Measurements from ENCODE around the gene ZNF423. TPM values are rescaled to one million over a fixed set of nuclear protein-coding genes. Genes with fewer than 3 reads are reported as not detected.

ZNF423 gene
- polyA plus RNA-seq, 1 of the 3 experiments (the other 2 are of a cell fraction) = 1.2 TPM

DNA sequence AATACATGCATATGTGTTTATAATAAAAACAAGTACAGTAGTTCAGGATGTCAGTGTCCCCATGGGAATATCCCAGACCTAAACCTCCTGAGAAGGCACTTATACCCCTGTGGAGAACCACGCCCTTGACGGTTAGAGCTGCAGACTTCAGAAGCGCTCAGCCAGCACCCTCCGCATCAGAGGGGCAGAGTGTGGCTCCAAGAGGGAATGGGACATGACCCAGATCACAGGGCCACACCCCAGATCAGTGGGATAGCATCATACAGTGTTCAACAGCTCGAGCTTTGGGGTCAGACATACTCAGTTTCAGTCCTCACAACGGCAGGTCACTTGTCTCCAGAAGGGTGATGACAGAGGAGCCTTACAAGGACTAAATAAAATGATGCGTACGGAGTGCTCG lies 45.8 kb upstream of the ZNF423 start (continued):
- TF ChIP-seq MXI1 (IDR thresholded peaks at IDR 0.05; ENCODE audit: low read depth, low read length) = no peak

- Histone ChIP-seq H3K9ac (no peak overlapping the region), H4K20me1 (ENCODE audit: insufficient read depth) (no peaks in the 10 kb centered on the region), H3K36me3 (replicated peaks in 1 of 2; ENCODE audit: control insufficient read depth in 1 of 2, insufficient read depth in 2 of 2, low read length in 1 of 2) (no peaks in the 10 kb centered on the region), H2AFZ (ENCODE audit: low read depth) (no peak overlapping the region), H3K27me3 (ENCODE audit: insufficient read depth) (peaks cover 10% of the 10 kb centered on the region; the same call in 1 of the 2 replicates), H3K27ac (ENCODE audit: low read depth in 2 of 2, low read length in 1 of 2) (no peak overlapping the region), H3K79me2 (ENCODE audit: insufficient read depth) (no peaks in the 10 kb centered on the region), H3K4me3 (ENCODE audit: low read depth in 2 of 2, low read length in 1 of 2) (no peak overlapping the region), H3F3A (replicated peaks; ENCODE audit: insufficient read depth) (no peaks in the 10 kb centered on the region), H3K4me2 (no peak overlapping the region), H3K9me3 (no peaks in the 10 kb centered on the region), H3K4me1 (ENCODE audit: control insufficient read depth in 1 of 2, insufficient read depth in 2 of 2, low read depth in 1 of 2, low read length in 1 of 2) (no peaks in the 10 kb centered on the region), H3K9me2 (no peaks in the 10 kb centered on the region)
- WGBS (ENCODE audit: low lambda C conversion rate) = 48% methylated on average over 7 of the region's 7 CpGs
- ChIA-PET POLR2A (no interaction called here), CTCF (interaction anchor here (1.3 to 3.2 kb wide), 2 partner anchors 21 to 493 kb away, joined by 3 to 13 read pairs; no protein-coding TSS in a partner anchor)
- DNase-seq = no peak
- TF ChIP-seq PBX3 (IDR thresholded peaks at IDR 0.05) (no peak), TAF1 (IDR thresholded peaks at IDR 0.05; ENCODE audit: borderline replicate concordance, low read depth, low read length) (no peak), RXRA (IDR thresholded peaks at IDR 0.05; ENCODE audit: borderline replicate concordance, low read depth) (no peak), USF1 (IDR thresholded peaks at IDR 0.05; ENCODE audit: borderline replicate concordance, low read depth) (no peak), SMC3 (IDR thresholded peaks at IDR 0.05; ENCODE audit: low read depth, low read length) (no peak), POLR2AphosphoS5 (IDR thresholded peaks at IDR 0.05; ENCODE audit: low read depth, low read length) (no peak), SIN3A (IDR thresholded peaks at IDR 0.05; ENCODE audit: borderline replicate concordance, low read depth, low read length) (no peak), GATA2 (CRISPR knock-in tag; IDR thresholded peaks at IDR 0.05) (no peak), YY1 (IDR thresholded peaks at IDR 0.05; ENCODE audit: low read depth) (no peak), EP300 (IDR thresholded peaks at IDR 0.05; ENCODE audit: borderline replicate concordance in 1 of 2, low read depth in 1 of 2, low read length in 1 of 2) (no peak), FOSL2 (IDR thresholded peaks at IDR 0.05; ENCODE audit: borderline replicate concordance, low read depth) (no peak), NRF1 (IDR thresholded peaks at IDR 0.05; ENCODE audit: low read depth, low read length) (no peak)
- TF ChIP-seq, protein P1, sequence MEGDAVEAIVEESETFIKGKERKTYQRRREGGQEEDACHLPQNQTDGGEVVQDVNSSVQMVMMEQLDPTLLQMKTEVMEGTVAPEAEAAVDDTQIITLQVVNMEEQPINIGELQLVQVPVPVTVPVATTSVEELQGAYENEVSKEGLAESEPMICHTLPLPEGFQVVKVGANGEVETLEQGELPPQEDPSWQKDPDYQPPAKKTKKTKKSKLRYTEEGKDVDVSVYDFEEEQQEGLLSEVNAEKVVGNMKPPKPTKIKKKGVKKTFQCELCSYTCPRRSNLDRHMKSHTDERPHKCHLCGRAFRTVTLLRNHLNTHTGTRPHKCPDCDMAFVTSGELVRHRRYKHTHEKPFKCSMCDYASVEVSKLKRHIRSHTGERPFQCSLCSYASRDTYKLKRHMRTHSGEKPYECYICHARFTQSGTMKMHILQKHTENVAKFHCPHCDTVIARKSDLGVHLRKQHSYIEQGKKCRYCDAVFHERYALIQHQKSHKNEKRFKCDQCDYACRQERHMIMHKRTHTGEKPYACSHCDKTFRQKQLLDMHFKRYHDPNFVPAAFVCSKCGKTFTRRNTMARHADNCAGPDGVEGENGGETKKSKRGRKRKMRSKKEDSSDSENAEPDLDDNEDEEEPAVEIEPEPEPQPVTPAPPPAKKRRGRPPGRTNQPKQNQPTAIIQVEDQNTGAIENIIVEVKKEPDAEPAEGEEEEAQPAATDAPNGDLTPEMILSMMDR (IDR thresholded peaks at IDR 0.05) = no peak
- TF ChIP-seq, protein P2, sequence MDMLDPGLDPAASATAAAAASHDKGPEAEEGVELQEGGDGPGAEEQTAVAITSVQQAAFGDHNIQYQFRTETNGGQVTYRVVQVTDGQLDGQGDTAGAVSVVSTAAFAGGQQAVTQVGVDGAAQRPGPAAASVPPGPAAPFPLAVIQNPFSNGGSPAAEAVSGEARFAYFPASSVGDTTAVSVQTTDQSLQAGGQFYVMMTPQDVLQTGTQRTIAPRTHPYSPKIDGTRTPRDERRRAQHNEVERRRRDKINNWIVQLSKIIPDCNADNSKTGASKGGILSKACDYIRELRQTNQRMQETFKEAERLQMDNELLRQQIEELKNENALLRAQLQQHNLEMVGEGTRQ (IDR thresholded peaks at IDR 0.05; ENCODE audit: borderline replicate concordance, low read depth, low read length) = no peak
These were observed 45.0 kb upstream of the ZNF423 start for GRCh38 chr16:49900875-49901274.
